ENCODE results near the gene HJV.

GRCh38 chr1:145988773-145989172 is 32.8 kb downstream of the HJV start:
- TF ChIP-seq GATA2 (IDR thresholded peaks at IDR 0.05; ENCODE audit: low read depth, low read length) (no peak), GATA3 (IDR thresholded peaks at IDR 0.05; ENCODE audit: low read depth, low read length) (no peak)

Measured in SH-SY5Y (cell line).